DMS153 (cell line): ENCODE data around the gene RAB11FIP2.
"Not testable (repeated sequence)": the region's sequence is repeated elsewhere in the genome, so short reads cannot be mapped to it uniquely, and the experiment has no call there.

Experiments used
- DNase-seq: peaks from one replicate; lab custom pipeline; 2025; lab: John Stamatoyannopoulos, UW

RAB11FIP2 gene, protein sequence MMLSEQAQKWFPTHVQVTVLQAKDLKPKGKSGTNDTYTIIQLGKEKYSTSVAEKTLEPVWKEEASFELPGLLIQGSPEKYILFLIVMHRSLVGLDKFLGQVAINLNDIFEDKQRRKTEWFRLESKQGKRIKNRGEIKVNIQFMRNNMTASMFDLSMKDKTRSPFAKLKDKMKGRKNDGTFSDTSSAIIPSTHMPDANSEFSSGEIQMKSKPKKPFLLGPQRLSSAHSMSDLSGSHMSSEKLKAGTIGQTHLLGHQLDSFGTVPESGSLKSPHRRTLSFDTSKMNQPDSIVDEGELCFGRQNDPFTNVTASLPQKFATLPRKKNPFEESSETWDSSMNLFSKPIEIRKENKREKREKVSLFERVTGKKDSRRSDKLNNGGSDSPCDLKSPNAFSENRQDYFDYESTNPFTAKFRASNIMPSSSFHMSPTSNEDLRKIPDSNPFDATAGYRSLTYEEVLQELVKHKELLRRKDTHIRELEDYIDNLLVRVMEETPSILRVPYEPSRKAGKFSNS

DNA sequence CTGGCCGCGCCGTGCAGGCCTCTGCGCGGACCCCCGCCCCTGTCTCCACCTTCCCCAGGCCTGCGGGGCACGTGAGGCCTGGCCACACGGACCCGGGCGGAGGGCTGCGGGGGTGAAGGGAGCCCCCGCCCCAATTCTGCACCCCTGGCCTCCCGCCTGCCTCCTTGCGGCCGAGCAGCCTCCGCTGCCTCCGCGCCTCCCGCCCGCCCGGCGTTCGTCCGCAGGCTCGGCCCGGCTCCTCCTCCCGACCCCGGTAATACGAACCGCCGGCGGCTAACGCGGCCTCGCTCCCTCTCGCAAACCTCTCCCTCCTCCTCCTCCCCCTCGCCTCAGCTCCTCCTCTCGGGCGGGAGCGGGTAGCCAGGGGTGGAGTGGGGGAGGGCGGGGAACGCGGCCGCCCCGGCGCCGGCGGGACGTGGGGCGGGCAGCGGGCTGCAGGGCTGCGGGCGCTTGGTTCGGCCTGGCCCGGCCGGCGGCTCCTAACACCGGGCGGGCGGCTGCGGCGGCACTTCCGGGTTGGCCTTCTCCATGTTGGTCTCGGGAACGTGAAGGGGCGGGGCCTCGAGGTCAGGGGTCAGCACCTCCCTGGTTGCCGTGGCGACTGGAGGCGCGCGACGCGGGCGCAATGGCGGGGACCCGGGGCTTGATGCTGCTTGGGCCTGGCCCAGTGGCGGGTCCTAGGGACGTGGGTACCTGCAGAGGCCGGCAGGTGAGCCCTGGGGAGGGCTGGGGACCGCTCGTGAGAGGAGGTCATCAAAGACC, at the start of gene RAB11FIP2:
RAB11FIP2 (minus strand) TSS at position 547 of the 762 bp plus-strand sequence. CDS start 778 bp downstream, outside the sequence.
- DNase-seq = peak; percentile 84

DNA sequence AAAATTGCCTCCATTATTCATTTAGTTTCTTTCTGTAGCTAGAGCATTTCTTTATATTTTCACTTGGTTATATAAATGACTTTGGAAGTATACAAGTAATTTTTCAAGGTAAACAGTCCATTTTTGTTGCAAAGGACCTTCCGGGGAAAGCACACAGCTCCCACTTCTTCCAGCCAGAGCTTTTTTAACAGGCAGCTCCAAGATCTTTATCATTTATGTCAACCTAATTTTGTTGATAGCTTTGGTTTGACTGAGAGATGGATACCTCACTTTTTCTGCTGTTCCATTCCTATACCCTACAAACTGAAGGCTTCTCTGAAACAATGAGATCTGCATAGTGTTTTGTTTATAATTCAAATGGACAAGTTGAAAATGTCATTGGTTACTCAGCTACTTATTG, 49.3 kb upstream of the RAB11FIP2 start:
- DNase-seq = no peak

DNA sequence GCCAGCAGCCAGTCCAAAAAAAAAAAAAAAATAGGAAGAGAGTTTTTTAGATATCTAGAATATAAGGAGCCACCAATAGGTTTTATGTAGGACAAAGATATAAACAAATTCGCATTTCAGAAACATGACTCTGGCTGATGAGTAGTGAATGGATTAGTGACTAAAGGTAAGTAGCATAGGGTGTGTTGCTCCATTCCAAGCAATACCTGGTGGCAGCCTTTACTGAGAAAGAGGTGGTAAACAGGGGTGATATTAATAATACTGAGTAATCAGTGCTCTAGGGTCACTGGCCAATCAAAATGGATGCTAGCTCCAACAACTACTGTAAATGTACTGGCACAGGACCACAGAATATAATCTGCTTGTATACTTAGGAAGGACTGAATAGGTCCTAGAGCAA, 45.5 kb upstream of the RAB11FIP2 start:
- no peak for DNase-seq

DNA sequence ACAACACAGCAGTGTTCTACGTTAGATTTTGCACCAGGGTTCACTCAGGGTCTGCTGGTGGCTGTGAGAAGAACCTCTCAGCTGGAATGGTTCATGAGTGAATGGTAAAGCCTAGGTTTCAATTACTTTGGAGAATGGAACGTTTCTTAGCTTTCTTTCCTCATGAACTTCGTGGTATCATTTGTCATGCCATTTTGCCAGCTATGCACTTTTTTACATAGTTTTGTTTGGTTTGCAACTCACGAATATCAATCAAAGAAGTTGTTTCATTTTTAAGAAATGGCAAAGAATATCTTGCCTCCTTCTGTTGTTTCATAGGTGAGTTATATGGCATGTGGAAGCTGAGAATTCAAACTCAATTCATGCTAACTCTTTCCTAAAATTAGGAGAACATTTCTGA, 34.1 kb upstream of the RAB11FIP2 start:
- DNase-seq = no peak

DNA sequence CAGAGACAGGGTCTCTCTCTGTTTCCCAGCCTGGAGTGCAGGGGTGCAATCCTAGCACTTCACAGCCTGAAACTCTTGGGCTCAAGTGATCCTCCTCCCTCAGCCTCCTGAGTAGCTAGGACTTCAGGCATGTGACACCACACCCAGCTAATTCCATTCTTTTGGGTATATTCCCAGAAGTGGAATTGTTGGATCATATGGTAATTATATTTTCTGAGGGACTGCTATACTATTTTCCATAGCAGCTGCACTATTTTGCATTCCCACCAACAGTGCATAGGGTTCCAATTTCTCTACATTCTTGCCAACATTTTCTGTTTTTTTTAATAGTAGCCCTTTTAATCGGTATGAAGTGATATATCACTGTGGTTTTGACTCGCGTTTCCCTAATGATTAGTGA, 30.0 kb upstream of the RAB11FIP2 start:
- no peak for DNase-seq

DNA sequence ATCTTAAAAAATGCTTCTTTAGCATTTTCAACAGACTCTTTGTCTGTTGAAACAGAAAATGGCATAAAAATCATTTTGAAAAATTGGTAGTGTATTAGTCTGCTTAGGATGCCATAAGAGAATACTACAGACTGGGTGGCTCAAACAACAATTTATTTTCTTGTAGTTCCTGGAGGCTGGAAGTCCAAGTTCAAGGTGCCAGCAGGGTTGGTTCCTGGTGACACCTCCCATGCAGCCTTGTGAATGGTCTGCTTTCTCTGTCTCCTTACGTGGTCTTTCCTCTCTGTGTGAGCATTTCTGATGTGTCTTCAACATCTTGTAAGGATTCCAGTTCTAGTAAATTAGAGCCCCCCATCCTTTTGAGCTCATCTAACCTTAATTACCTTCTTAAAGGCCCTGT, 26.1 kb upstream of the RAB11FIP2 start:
- no peak for DNase-seq

DNA sequence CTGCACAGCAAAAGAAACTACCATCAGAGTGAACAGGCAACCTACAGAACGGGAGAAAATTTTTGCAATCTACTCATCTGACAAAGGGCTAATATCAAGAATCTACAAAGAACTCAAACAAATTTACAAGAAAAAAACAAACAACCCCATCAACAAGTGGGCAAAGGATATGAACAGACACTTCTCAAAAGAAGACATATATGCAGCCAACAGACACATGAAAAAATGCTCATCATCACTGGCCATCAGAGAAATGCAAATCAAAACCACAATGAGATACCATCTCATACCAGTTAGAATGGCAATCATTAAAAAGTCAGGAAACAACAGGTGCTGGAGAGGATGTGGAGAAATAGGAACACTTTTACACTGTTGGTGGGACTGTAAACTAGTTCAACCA, 20.6 kb upstream of the RAB11FIP2 start:
- DNase-seq = not testable (repeated sequence)

DNA sequence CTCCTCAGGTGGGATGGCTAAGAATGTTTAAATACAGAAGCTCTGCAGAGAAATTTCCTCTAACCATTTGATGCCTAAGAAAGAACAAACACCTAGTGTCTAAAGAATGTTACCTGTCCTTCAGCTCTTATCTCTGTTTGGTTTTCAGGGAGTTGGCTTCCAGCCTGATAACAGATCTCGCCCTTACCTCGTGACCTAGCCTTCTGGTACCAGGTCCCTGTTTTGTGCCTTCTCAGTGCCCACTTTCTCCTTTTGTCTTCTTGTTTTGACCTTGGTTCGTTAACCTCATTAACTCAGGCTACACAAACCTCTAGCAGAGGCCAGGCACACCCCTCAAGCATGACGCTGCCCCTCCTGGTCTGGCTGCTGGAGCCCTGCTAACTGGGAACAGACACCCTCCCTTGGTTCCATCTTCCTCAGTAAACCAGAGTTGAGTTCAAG, 16.1 kb upstream of the RAB11FIP2 start:
- DNase-seq = no peak

DNA sequence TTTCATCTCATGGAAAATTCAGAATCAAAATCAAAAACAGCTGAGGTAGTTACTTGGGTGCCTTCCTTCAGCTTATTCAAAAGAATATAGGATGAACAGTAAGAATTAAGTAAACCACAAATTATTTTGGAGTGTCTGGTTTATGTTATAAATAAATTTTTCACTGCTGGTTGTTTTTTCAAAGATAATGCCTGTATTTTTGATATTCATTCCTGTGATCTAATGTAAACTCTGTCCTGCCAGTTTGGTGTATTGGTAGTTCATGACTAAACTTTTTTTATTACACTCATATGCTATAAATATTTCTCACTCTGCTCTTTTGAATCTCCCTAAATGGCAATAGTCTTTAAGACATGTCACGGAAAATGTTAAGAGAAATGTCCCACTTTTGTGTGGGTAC, 11.6 kb upstream of the RAB11FIP2 start:
- no peak for DNase-seq

DNA sequence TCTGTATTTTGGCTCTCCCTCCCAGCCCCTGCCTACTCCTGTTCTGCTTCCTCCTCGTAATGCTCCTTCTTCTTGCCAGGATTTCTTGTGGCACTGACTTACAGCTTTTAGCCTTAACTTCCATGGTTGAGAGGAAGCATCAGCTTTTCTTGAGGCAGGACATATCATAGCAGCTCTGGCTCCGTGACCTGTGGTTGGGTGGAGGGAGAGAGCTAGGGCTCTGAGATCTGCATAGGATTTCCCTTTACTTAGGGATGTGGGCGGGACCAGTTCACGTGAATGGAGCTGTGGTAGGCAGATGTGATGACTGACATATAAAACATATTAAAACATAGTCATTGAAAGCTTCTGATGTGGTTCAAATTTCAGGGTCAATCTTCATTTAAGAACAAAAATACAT, 10.6 kb upstream of the RAB11FIP2 start:
- DNase-seq = no peak

DNA sequence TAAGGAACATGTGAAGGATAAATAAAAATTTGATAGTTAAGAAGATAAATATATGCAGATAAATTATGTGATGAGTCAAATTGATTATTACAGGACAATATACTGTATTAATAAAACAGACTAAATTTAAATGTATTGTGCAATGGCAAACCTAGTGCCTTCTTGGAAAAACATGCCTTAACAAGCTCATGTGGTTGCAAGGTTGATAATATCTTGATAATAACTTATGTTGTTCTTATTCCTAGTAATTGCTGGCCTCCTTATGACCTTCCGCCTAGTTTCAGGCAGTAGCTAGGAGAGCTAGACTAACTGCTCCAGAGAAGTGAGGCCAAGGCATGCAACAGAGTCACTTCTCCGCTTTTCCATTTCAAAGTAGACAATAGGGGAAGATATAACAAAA, 7.6 kb upstream of the RAB11FIP2 start:
- DNase-seq = no peak

DNA sequence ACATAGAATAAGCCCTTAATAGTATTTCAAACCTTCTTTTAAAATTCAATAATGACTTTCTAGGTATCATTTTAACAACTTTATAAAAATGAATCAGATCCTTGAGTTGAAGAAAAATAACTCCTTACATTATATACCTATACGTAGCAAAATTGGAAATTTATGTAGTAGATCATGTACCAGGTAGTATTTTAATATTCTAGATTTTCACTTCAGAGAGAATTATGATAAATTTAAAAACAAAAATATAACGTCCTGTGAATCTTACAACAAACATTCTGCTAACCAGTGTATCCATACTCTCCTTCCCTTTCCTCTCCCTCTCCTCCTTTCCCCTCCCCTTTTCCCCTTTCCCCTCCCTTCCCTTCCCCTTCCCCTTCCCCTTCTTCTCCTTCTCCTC, 6.1 kb upstream of the RAB11FIP2 start:
- no peak for DNase-seq

DNA sequence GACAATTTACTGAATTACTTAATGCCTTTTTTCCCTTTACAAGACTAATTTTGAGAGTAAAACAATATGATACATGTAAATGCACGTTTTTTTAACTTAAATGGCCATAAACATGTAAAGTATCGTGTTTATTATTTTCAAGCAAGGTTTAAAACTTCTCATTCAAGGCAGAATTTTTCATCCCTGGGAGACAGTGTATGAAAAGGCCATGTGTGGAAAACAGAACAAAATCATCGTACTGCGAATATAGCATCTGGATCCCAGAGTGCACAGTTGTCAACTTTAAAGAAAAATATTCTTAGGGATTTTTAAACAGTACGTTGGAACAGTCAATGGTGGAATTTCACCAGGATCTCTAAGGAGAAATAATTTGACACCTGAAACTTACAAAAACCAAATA, 1.1 kb upstream of the RAB11FIP2 start:
- no peak for DNase-seq

DNA sequence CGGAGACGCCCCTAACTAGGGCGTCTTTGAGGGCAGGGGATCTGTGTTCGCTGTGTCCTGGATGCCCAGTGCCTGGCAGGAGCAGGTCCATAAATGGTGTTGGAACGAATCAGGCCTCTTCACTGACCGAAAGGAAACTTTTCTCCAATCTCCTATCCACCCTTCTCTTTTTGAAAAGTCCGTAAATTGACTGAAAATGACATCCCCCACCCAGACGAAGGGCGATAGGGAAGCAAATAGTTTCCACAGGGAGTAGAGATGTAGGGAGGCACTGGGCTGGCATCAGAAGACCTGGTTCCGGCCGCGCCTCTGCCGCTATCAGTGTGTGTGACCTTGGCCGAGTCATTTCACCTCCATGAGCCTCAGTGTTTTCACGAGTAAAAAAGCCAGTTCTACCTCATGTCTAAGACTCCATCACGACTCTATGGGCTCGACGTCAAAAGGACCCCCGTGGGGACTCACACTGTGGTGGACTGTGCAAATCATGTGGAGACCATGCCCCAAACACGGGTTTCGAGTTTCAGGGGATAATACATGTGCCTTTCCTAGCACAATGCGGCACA, 497 bp upstream of the RAB11FIP2 start:
- no peak for DNase-seq

DNA sequence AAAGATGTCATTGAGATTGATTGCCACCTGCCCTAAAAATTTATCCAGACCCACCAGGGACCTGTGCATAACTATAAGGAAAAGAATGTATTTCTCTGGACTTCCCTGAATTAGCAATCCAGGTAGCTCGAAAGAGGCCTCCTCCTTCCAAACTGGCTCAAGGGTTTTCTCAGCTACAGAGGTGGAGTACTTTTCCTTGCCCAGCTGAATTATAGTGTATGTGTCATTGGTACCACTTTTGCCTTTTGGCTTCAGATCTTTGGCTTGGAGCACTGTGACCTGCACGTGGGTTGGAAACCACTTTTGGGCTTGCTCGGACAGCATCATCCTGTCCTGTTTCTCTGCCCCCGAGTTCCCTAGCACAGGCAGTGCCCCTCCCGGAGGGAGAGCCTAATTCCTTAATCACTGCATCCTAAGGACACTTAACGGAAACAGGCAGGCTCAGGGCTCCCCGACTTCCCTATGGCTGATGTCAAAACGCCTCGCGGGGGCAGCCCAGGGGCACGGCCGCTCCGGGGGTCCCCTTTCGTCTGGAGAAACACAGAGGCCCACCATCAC, 825 bp downstream of the RAB11FIP2 start:
- peak; percentile 3 for DNase-seq

DNA sequence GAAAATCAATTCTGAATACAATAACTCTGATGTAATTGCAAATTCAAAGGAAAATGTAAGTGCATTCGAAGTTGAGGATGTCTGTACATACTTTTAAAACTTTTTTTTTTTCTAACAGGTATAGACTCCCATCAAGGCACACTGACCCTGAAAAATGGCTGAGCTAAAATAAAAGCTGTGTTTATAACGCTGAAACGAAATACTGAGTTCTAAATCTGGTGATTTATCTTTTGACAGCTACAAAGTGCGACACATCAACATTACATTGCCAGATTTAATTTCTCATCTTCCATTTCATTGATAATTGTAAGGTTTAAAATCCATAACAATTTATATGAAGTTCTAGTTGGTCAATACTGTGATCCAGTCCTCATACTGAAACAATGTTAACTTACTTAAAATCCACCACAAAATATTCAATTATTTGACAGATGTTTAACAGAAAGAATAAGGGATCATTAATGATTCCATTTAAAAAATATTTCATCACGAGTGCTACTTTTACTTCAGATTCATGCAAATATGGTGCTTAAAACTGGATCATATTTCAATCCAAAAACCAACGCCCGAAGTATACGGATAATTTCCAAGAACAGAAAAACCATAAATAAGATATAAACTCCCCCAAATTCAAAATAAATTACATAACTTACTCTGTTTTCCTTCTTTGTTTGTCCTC, 1.4 kb downstream of the RAB11FIP2 start:
- DNase-seq = no peak

DNA sequence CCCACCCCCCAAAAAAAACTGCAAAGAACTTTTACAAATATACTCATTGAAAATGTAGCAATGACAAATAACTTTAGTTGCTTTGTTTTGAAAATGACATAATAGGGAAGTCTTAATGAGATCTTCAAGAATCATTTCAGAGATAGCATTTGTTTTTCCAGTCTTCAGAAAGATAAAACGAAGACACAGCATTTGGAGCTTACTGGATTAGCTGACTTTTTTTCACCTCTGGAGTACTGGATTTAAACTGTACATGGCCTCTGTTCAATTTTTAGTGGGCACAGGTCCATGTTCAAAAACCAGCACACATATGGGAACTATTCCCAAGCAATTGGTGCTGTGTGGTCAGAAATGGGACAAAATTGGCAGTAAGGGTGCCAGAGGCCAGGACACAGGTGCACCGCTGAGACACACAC, 3.9 kb downstream of the RAB11FIP2 start:
- DNase-seq = no peak

DNA sequence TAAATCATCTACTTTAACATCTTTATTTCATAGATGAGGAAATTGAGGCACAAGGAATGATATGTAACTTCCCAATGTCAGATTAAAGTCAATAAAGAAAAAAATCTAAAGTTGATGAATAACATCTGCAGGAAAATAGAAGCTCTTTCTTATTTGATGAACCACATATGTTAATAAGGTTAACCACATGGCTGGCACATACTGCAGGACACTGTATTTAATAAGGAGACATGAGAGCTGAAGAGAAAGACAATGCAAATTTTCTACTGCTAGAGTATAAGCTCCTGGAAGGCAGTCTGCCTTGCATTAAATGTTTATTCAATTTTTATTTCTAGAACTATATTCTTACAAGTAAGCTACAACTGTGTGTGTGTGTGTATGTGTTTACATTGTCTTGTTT, 4.4 kb downstream of the RAB11FIP2 start:
- DNase-seq = no peak

DNA sequence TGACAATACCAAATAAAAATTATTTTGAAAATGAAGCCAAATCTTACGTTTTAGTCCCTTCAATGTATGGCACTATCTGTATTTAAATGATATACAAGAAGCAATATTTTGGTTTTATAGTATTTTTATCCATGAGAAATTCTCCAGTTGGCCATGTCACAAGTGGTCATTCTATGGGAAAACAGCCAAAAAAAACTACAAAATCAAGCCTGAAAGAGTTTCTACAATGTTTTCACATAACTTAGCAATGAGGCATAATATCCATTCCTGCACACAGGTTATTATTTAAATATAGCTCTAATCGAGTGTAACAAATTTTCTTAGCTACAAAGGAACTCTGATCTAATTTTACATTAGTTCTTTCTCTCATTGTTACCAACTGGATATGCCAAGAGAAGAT, 5.4 kb downstream of the RAB11FIP2 start:
- DNase-seq = no peak

DNA sequence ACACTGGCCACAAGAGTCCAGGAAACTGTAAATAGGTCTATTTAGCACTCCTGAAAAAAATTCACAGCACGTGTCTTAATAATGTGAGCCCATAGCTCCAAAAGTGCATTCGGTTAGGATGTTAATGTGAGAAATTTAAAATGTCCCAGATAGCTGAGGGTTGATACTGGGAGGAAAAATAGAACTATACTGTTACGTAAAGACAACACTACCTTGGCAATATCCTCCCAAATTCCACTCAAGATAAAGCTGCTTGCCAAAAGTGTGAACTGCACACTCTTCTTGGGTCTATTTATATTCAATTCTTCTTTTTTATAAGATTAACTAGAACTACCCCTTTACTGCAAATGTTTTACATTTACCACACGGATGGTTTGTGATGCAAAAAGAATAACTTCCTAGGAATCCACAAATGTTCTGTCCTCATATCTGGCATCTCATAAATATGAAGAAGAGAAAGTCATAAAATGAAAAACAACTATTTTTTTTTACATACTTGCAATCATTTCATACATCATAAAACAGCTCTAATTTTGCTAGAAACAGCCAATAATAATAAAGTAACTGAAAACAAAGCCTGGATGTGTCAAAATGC, 10.4 kb downstream of the RAB11FIP2 start:
- DNase-seq = no peak

DNA sequence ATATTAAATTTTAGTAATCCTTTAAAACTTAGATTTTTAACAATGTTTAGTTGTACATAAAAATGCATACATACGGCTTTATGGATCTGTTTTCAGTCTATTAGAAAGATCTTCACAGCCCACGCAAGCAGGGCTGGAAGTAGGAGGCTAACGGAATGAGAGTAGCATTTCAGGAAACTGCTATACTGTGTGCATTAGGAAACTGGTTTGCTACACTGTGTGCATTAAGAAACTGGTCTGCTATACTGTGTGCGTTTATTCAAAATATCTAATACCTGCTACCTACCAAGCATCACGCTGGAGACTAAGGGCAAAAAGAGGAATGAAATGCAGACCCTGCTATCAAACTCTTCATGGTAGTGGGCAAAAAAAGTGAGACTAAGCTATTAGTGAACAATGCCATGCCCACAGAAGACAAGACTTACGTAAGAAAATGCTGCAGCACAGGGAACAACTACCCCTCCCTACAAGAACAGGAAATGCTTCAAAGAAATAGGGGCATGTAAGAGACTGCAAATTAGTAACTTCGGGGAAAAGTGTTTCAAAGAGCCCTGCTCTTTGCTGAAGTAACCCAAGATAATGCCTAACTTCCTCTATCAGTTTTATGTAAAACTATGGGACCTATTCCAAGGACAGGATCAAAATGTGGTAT, 11.3 kb downstream of the RAB11FIP2 start:
- DNase-seq = no peak
